ENCODE measurements around the gene DOCK2. TPM values are rescaled to one million over a fixed set of nuclear protein-coding genes. Genes with fewer than 3 reads are reported as not detected.

Gene DOCK2
- total and polyA plus RNA-seq, 2 of the 8 experiments (the other 6 are each of a cell fraction or from before 2014, with no cell fraction given), result 3.9 to 5.7 TPM

DNA sequence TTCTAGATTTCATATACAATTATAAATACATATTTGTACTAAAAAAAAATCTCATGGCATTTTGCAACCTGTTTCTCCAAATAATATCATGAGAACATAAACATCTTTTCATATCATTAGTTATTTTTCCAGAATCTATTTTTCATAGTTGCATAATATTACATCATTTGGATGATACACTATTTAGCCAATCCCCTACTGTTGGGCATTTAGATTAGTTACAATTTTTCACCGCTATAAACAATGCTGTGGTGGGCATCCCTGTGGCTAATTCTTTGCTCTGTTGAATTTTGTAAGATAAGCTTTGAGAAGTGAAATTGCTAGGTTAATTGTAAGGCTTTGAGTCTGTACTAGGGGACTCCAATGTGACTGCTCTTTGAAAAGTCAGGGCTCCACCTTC is 466.4 kb downstream of the DOCK2 start:
- Histone ChIP-seq H3K18ac (ENCODE audit: extremely low read depth, low read length) (no peak overlapping the region), H3K23me2 (ENCODE audit: low read depth, low read length) (no peaks in the 10 kb centered on the region), H3K9me3 (ENCODE audit: insufficient read depth in 2 of 2, low read depth in 1 of 2, low read length in 1 of 2) (peaks cover 0 to 4% of the 10 kb centered on the region in 2 experiments; a peak in 1 of 4 replicates), H3K36me3 (ENCODE audit: control insufficient read depth in 2 of 4, insufficient read depth in 4 of 4, low read length in 3 of 4) (no peaks in the 10 kb centered on the region), H3K27me3 (replicated peaks in 1 of 4; ENCODE audit: control insufficient read depth in 3 of 4, extremely low read depth in 1 of 4, insufficient read depth in 3 of 4, low read length in 3 of 4) (peaks cover 0 to 27% (median 9%) of the 10 kb centered on the region in 4 experiments; a peak in 6 of 7 replicates), H4K20me1 (replicated peaks in 1 of 2; ENCODE audit: control insufficient read depth in 1 of 2, insufficient read depth in 2 of 2, low read length in 2 of 2) (peaks cover 0 to 1% of the 10 kb centered on the region in 2 experiments), H2BK5ac (ENCODE audit: low read depth, low read length) (no peak overlapping the region), H3K27ac (ENCODE audit: low read depth, low read length) (no peak overlapping the region), H3K23ac (ENCODE audit: insufficient read length) (no peak overlapping the region), H2BK12ac (ENCODE audit: low read depth, low read length) (no peak overlapping the region), H3K79me1 (ENCODE audit: low read depth, low read length) (no peaks in the 10 kb centered on the region), H3K56ac (replicated peaks; ENCODE audit: insufficient read length, low read depth, low read length) (no peak overlapping the region), H3K4ac (replicated peaks; ENCODE audit: insufficient read length, low read depth, low read length) (no peak overlapping the region), H2BK120ac (replicated peaks; ENCODE audit: low read depth, low read length) (no peak overlapping the region), H3K14ac (ENCODE audit: insufficient read length) (no peak overlapping the region), H4K8ac (ENCODE audit: extremely low read depth, insufficient read depth, low read length) (no peak overlapping the region), H2BK20ac (ENCODE audit: low read length) (no peak overlapping the region), H2AK5ac (ENCODE audit: low read depth, low read length) (no peak overlapping the region), H4K91ac (replicated peaks; ENCODE audit: insufficient read length, low read length) (no peak overlapping the region), H3K9ac (replicated peaks in 1 of 4; ENCODE audit: extremely low read depth in 1 of 4, low read depth in 3 of 4, low read length in 3 of 4) (no peak overlapping the region), H3K4me1 (replicated peaks in 1 of 4; ENCODE audit: control insufficient read depth in 3 of 4, insufficient read depth in 4 of 4, low read length in 3 of 4) (peaks cover 0 to 4% (median 0%) of the 10 kb centered on the region in 4 experiments; a peak in 2 of 7 replicates), H3K4me3 (ENCODE audit: extremely low read depth in 1 of 4, insufficient read depth in 2 of 4, low read depth in 3 of 4, low read length in 4 of 4) (no peak overlapping the region), H3K79me2 (ENCODE audit: control insufficient read depth in 1 of 2, insufficient read depth in 2 of 2, low read length in 2 of 2) (no peaks in the 10 kb centered on the region), H2BK15ac (ENCODE audit: low read length) (no peak overlapping the region), H2AFZ (ENCODE audit: low read length) (no peak overlapping the region), H3K4me2 (ENCODE audit: insufficient read depth in 1 of 2, low read depth in 2 of 2, low read length in 2 of 2) (no peak overlapping the region), H4K5ac (ENCODE audit: insufficient read length, low read depth, low read length) (no peak overlapping the region)
- no peak for FAIRE-seq
- DNase-seq (ENCODE audit: low read depth in 1 of 2, low spot score in 2 of 2), result no peak
- 83% methylated on average over 1 of the region's 1 CpG; no CpG with 5 or more reads in 1 of the 2 experiments for WGBS, 2 experiments (ENCODE audit: extremely low coverage in 1 of 2, insufficient coverage in 1 of 2, insufficient read length in 1 of 2, insufficient replicate concordance in 2 of 2, low coverage in 1 of 2, low lambda C conversion rate in 2 of 2, missing lambda C conversion rate in 1 of 2)
- TF ChIP-seq EP300 (IDR thresholded peaks at IDR 0.05; ENCODE audit: borderline replicate concordance in 1 of 2, low read depth in 2 of 2, low read length in 2 of 2), result no peak
- ChIA-PET POLR2A (ENCODE audit: partially characterized antibody) (no interaction called here), CTCF (ENCODE audit: partially characterized antibody) (interaction anchor here (1.0 to 16.0 kb wide), 3 partner anchors 19 to 85 kb away, joined by 3 to 217 read pairs (median 3); no protein-coding TSS in a partner anchor)
